Mononuclear cell (primary cell): ENCODE measurements around the gene RMND5A. TPM values are rescaled to one million over a fixed set of nuclear protein-coding genes. Genes with fewer than 3 reads are reported as not detected.
"Not testable (repeated sequence)": the region's sequence is repeated elsewhere in the genome, so short reads cannot be mapped to it uniquely, and the experiment has no call there.

Experiments
- H3K27me3 ChIP-seq: 2 replicates; pipeline ENCODE4 v1.6.0; 2011; ENCODE audit warnings: low read length, control low read depth; ENCODE audit not compliant: insufficient read depth
- H3K4me1 ChIP-seq: 2 replicates; pipeline ENCODE4 v1.5.1; 2011; ENCODE audit warnings: mild to moderate bottlenecking, low read length, control low read depth; ENCODE audit not compliant: insufficient read depth
- H3K4me3 ChIP-seq: 2 replicates; pipeline ENCODE4 v1.5.1; 2011; ENCODE audit warnings: mild to moderate bottlenecking, low read length, moderate library complexity
- H3K9me3 ChIP-seq: 2 replicates; pipeline ENCODE4 v1.5.1; 2011; ENCODE audit warnings: low read depth, mild to moderate bottlenecking, control low read depth, low read length
- total RNA-seq: library from RNA; depleted of rRNA; stranded (reverse); fragments of >200 nt; gene quantifications from one replicate; pipeline ENCODE4 v1.2.3, GENCODE V29; 2012

The RMND5A gene
- total RNA-seq, 1 donor = 47.1 TPM

DNA sequence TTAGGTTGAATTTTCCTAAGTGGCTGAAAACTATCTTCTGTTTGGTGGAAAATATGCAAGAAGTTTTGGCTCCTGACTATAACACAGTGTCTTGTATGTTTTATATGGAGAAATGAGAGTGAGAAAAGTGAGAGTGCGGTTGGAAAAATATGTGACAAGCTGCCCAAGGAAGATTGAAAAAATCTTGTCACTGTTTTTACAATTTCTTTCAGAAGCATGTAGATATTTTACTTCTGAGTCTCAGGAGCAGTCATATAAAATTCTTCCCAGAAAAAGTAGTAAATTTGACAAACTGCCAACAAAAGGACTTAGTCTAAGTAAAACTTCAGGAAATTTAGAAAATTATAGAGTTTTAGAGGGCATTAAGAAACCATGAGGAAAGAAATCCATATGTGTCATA lies 19.4 kb upstream of the RMND5A start:
- Histone ChIP-seq H3K27me3 (no peaks in the 10 kb centered on the region), H3K4me3 (no peak overlapping the region), H3K9me3 (no peaks in the 10 kb centered on the region), H3K4me1 (peaks cover 5% of the 10 kb centered on the region)

DNA sequence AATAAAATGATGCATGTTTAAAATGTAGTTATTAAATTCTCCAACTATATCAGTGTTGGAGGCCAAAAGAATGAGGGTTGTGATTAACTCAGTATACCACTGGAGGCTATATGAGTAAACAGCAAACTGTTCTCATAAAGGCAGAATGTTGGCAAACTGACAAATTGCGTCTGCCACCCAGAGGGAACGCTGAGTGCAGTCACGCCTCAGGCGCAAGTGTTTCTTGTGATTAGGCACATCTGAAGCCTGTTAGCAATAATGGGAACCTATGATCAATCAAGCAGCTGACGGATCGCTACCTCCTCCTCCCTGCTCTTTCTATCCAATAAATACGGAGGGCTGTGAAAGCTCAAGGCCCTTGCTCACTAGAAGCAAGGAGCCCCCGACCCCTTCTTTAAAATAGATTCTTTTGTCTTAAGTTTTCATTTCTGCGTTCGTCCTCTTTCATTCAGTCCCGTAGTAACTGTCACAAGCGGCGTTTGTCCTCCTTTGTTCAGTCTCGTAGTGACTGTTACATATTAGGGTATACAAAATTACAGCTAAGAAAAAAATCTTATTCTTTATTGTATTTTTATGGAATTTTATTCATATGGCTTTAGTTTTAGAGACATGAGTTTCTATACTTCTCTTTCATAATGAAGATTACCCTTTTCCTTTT lies 16.3 kb upstream of the RMND5A start:
- Histone ChIP-seq H3K9me3 (no peaks in the 10 kb centered on the region), H3K4me3 (no peak overlapping the region), H3K27me3 (no peaks in the 10 kb centered on the region), H3K4me1 (no peaks in the 10 kb centered on the region)

DNA sequence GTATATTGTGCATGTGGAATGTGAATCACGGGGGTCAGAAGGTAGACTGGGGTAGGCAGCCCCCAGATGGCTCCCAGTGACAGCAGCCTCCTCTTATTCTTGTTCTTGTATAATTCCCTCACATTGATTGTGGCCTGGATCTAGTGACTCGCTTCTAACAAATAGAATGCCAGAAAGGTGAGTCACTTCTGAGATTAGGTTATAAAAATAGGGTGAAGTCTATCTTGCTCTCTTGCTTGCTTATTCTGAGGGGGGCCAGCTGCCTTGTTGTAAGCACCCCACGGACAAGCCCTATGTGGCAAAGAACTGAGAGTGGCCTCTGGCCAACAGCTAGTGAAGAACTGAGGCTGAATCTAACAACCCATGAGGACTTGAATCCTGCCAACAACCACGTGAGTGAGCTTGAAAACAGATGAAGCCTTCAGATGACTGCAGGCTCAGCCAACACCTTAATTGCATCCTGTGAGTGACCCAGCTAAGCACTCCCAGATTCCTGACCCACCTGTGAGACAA lies 15.6 kb upstream of the RMND5A start:
- no peaks in the 10 kb centered on the region for H3K4me1 ChIP-seq
- no peaks in the 10 kb centered on the region for H3K27me3 ChIP-seq
- H3K4me3 ChIP-seq = no peak overlapping the region
- H3K9me3 ChIP-seq = no peaks in the 10 kb centered on the region

DNA sequence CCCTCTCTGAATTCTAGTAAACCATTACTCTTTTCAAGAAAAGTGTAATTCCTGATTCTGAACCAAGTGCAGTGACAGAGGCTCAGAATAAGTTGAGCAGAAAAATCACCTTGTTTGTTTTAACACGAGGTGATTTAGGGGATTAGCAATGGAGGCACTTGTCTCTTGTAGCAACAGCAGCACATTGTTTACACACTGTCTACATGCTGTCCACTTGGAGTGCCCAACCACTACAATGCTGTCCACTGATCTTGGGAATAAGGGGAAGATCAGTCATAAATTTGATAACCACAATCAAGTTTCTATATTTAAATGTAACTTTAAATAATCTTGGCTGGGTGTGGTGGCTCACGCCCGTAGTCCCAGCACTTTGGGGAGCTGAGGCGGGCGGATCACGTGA lies 13.9 kb upstream of the RMND5A start:
- no peak overlapping the region for H3K4me3 ChIP-seq
- H3K9me3 ChIP-seq = no peaks in the 10 kb centered on the region
- H3K4me1 ChIP-seq = no peaks in the 10 kb centered on the region
- no peaks in the 10 kb centered on the region for H3K27me3 ChIP-seq

- no peaks in the 10 kb centered on the region for H3K9me3 ChIP-seq
- H3K4me1 ChIP-seq = no peaks in the 10 kb centered on the region
- no peak overlapping the region for H3K4me3 ChIP-seq
- no peaks in the 10 kb centered on the region for H3K27me3 ChIP-seq
Measured at GRCh38 chr2:86706935-86707334, 13.2 kb upstream of the RMND5A start.

DNA sequence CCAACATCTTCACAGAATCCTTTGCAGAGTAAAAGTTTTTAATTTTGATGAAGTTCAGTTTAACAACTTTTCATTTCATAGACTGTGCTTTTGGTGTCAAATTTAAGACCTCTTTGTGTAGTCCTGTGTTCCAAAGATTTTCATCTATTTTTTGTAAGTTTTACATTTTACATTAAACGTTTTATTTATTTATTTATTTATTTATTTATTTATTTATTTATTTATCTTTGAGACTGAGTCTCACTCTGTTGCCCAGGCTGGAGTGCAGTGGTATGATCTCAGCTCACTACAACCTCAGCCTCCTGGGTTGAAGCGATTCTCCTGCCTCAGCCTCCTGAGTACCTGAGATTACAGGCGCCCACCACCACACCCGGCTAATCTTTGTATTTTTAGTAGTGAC lies 12.0 kb upstream of the RMND5A start:
- H3K4me3 ChIP-seq, H3K4me1 ChIP-seq, H3K27me3 ChIP-seq, H3K9me3 ChIP-seq: not testable (repeated sequence)

GRCh38 chr2:86714579-86715173 lies 5.4 kb upstream of the RMND5A start:
- H3K4me3 ChIP-seq, H3K27me3 ChIP-seq, H3K9me3 ChIP-seq, H3K4me1 ChIP-seq: not testable (repeated sequence)

DNA sequence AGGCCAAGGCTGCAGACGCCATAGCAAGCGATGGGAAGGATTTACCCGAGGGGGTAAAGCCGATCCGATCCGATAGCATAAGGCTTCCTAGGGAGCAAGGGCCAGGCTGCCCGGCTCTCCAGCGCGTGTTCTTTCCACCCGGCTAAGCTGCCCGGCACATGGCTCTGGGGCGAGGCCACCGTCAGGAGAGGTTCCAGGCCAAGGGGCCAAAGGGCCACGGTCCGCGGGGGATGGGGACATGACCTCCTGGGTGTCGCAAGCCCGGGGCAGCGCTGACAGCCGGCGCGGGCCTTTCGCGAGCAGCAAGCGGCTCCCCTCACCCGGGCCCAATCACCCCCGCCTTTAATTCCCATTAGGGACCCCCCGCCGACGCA lies 841 bp upstream of the RMND5A start:
- H3K9me3 ChIP-seq, H3K27me3 ChIP-seq, H3K4me1 ChIP-seq: not testable (repeated sequence)
- peak overlapping the region; percentile 34 for H3K4me3 ChIP-seq

DNA sequence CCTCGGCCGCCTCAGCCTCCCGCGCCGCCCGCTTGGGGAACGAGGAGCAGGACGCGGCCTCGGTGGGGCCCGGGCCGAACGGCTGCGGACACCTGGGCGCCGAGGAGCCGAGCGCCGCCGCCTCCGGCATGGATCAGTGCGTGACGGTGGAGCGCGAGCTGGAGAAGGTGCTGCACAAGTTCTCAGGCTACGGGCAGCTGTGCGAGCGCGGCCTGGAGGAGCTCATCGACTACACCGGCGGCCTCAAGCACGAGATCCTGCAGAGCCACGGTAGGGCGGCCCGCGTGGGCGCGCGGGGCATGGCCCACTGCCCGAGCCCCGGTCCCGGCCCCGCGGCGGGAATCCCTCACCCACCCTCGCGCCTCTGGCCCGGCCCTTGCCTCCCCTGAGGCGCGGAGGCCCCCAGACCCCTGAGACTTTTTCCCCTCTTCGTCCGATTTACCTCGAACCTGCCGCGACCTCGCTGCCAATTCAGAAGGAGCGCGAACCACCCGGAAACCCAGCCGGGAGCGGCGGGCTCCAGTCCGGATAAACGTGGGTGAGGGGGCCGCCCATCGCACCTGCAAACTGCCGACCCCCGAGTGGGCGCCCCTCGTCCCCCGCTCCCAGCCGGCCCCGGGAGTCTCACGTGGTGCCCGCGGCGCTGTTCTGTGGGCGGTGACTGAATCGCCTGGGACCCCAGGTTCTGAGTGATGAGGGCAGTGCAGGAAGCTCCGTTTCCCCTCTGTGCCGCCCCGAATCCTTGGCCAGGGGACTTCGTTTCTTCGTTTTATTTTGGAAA lies 639 bp downstream of the RMND5A start:
- not testable (repeated sequence) for H3K4me1 ChIP-seq, H3K9me3 ChIP-seq, H3K27me3 ChIP-seq
- H3K4me3 ChIP-seq = peak overlapping the region; percentile 48

- not testable (repeated sequence) for H3K27me3 ChIP-seq, H3K9me3 ChIP-seq, H3K4me3 ChIP-seq, H3K4me1 ChIP-seq
Measured at GRCh38 chr2:86725706-86726105, 5.6 kb downstream of the RMND5A start.

DNA sequence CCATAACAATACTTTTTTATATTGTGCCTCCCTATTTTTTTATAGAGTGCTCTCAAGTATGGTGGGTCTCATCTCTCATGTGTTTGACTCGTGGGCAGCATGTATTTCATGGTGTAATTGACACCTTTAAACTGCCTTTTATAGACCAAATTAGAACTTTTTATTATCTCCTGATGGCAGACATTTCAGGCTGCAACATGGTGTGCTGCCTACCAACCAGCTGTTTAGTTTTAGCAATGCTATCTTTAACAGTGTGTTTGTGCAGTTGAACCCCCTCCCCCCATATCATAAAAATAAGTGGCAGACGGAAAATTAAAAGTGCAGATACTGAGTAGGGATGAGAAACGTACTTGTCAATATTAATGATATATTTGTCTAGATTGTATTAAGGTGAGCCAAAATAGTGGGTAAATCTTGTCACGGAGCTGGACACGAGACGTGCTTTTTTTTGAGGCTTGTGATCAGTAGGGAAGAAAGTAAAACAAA lies 12.0 kb downstream of the RMND5A start:
- not testable (repeated sequence) for H3K4me3 ChIP-seq, H3K27me3 ChIP-seq, H3K9me3 ChIP-seq, H3K4me1 ChIP-seq

GRCh38 chr2:86732837-86733236 lies 12.7 kb downstream of the RMND5A start:
- not testable (repeated sequence) for H3K9me3 ChIP-seq, H3K4me1 ChIP-seq, H3K27me3 ChIP-seq, H3K4me3 ChIP-seq

GRCh38 chr2:86733528-86733927 lies 13.4 kb downstream of the RMND5A start:
- not testable (repeated sequence) for H3K27me3 ChIP-seq, H3K9me3 ChIP-seq, H3K4me3 ChIP-seq, H3K4me1 ChIP-seq

GRCh38 chr2:86734896-86735295 lies 14.8 kb downstream of the RMND5A start:
- H3K9me3 ChIP-seq, H3K27me3 ChIP-seq, H3K4me1 ChIP-seq, H3K4me3 ChIP-seq: not testable (repeated sequence)

GRCh38 chr2:86739485-86739884 lies 19.4 kb downstream of the RMND5A start:
- H3K27me3 ChIP-seq, H3K4me1 ChIP-seq, H3K4me3 ChIP-seq, H3K9me3 ChIP-seq: not testable (repeated sequence)

DNA sequence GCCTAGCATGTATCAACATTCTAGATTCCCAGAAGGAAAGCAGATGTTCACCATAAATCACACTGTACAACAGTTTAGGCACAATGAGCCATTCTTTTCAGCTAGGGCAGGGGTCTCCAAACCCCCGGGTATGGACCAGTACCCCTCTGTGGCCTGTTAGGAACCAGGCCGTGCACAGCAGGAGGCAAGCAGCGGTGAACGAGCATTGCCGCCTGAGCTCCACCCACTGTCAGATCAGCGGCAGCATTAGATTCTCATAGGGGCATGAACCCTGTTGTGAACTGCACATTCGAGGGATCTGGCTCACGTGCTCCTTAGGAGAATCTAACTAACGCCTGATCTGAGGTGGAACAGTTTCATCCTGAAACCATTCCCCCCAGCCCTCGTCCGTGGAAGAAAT lies 19.8 kb downstream of the RMND5A start:
- H3K9me3 ChIP-seq, H3K4me3 ChIP-seq, H3K27me3 ChIP-seq, H3K4me1 ChIP-seq: not testable (repeated sequence)
